Lower lobe of right lung (tissue), 2 donors: ENCODE measurements around the gene STIL. TPM values are rescaled to one million over a fixed set of nuclear protein-coding genes. Genes with fewer than 3 reads are reported as not detected.
A peak's percentile ranks its signal among the peaks of the same experiment; 100 is the strongest.

Source experiments
- ATAC-seq, 2 donors: fragments of 200-7000 bp; cut with Tn5 transposase; one replicate each; pipeline ENCODE4 v1.9.1; 2020 to 2022; ENCODE audit warnings: mild to moderate bottlenecking in 2 of 2, moderate library complexity in 2 of 2
- DNase-seq: peaks from one replicate; pipeline ENCODE4 v3.0.0-alpha.2; 2020
- H3K27ac ChIP-seq: fragments of 200-600 bp; one replicate; pipeline ENCODE4 v1.8.0; 2022
- H3K27me3 ChIP-seq: fragments of 200-600 bp; one replicate; pipeline ENCODE4 v1.8.0; 2022; ENCODE audit warnings: low read depth
- H3K36me3 ChIP-seq: fragments of 200-600 bp; one replicate; pipeline ENCODE4 v1.8.0; 2022; ENCODE audit warnings: mild to moderate bottlenecking
- H3K4me1 ChIP-seq: fragments of 200-600 bp; one replicate; pipeline ENCODE4 v1.8.0; 2022
- H3K4me3 ChIP-seq: fragments of 200-600 bp; one replicate; pipeline ENCODE4 v1.8.0; 2022; ENCODE audit warnings: mild to moderate bottlenecking
- H3K9me3 ChIP-seq: fragments of 200-600 bp; one replicate; pipeline ENCODE4 v1.8.0; 2022
- CTCF ChIP-seq: fragments of 200-600 bp; IDR thresholded peaks from one replicate; pipeline ENCODE4 v1.8.0; 2022; ENCODE audit warnings: antibody characterized with exemption, mild to moderate bottlenecking
- intact Hi-C: fragments of 100-400 bp; cut with DNase I; formaldehyde crosslinking; loops from one replicate; pipeline ENCODE4 v1.11.0; 2022
- total RNA-seq: library from RNA; stranded (reverse); fragmentation: NEBNext Ultra II Directional; extraction: Animal tissue kit (Norgen Biotek cat#: 25700); gene quantifications from one replicate; pipeline ENCODE4 v1.2.1, GENCODE V29; 2021
- donor health status: DM: no; HTN: yes; CAD: no; lungs with severe emphysema.

Gene STIL
- total RNA-seq, 1 donor from 2014 or later, result 1.6 TPM

- intact Hi-C loops, result no loop called here
- no peak for TF ChIP-seq CTCF
- Histone ChIP-seq H3K9me3 (no peaks in the 10 kb centered on the region), H3K27me3 (no peaks in the 10 kb centered on the region), H3K4me3 (peak overlapping the region; percentile 6), H3K27ac (peak overlapping the region; percentile 70), H3K4me1 (peaks cover 20% of the 10 kb centered on the region), H3K36me3 (no peaks in the 10 kb centered on the region)
- ATAC-seq (peak; percentile 58 to 73), DNase-seq (no peak)
Measured at GRCh38 chr1:47211796-47212269, 102.1 kb downstream of the STIL start.

- Histone ChIP-seq H3K27ac (no peak overlapping the region), H3K36me3 (no peaks in the 10 kb centered on the region), H3K4me1 (peaks cover 20% of the 10 kb centered on the region), H3K9me3 (no peaks in the 10 kb centered on the region), H3K4me3 (no peak overlapping the region), H3K27me3 (no peaks in the 10 kb centered on the region)
- no peak for TF ChIP-seq CTCF
- ATAC-seq, result no peak
- no peak for DNase-seq
- intact Hi-C loops, result no loop called here
Measured at GRCh38 chr1:47210666-47211065, 103.3 kb downstream of the STIL start.

- H3K4me1 ChIP-seq, result peaks cover 20% of the 10 kb centered on the region
- no peak for ATAC-seq
- no peak overlapping the region for H3K27ac ChIP-seq
- TF ChIP-seq CTCF, result no peak
- intact Hi-C loops, result no loop called here
- no peak for DNase-seq
- no peak overlapping the region for H3K4me3 ChIP-seq
- no peaks in the 10 kb centered on the region for H3K27me3 ChIP-seq
- no peaks in the 10 kb centered on the region for H3K9me3 ChIP-seq
- no peaks in the 10 kb centered on the region for H3K36me3 ChIP-seq
Measured at GRCh38 chr1:47209725-47210325, 104.1 kb downstream of the STIL start.

- Histone ChIP-seq H3K9me3 (no peaks in the 10 kb centered on the region), H3K4me1 (peaks cover 20% of the 10 kb centered on the region), H3K36me3 (no peaks in the 10 kb centered on the region), H3K4me3 (no peak overlapping the region), H3K27ac (no peak overlapping the region), H3K27me3 (no peaks in the 10 kb centered on the region)
- intact Hi-C loops, result no loop called here
- ATAC-seq (no peak), DNase-seq (no peak)
- TF ChIP-seq CTCF, result no peak
Measured at GRCh38 chr1:47209091-47209490, 104.9 kb downstream of the STIL start.

- Histone ChIP-seq H3K27ac (no peak overlapping the region), H3K27me3 (no peaks in the 10 kb centered on the region), H3K9me3 (no peaks in the 10 kb centered on the region), H3K4me3 (no peak overlapping the region), H3K36me3 (no peaks in the 10 kb centered on the region), H3K4me1 (peaks cover 20% of the 10 kb centered on the region)
- no peak for TF ChIP-seq CTCF
- ATAC-seq (no peak), DNase-seq (no peak)
- intact Hi-C loops, result no loop called here
Measured at GRCh38 chr1:47208374-47208850, 105.5 kb downstream of the STIL start.
